Measurements from ENCODE around the gene ZNF516. TPM values are rescaled to one million over a fixed set of nuclear protein-coding genes. Genes with fewer than 3 reads are reported as not detected.

The ZNF516 gene
- polyA plus RNA-seq, 5 donors = 33.2 to 54.7 (median 42.2) TPM

DNA sequence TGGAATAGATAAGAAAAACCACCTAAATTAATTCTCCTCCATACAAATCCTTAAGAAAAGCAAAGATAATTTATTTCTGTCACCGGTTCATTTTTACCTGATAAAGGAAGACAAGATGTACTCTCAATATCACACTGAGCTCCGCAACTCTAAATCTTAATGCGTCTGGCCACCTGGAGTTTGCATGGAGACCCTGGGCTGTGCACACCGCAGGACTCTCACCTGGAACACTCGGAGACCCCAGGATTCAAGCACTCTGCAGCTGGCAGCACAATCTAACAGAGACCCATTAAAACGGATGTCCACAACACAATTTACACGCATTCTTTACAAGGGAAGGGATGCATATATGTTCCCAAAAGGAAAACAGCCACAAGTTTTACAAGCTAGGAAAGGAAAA, 72.2 kb downstream of the ZNF516 start:
- no peak for DNase-seq

DNA sequence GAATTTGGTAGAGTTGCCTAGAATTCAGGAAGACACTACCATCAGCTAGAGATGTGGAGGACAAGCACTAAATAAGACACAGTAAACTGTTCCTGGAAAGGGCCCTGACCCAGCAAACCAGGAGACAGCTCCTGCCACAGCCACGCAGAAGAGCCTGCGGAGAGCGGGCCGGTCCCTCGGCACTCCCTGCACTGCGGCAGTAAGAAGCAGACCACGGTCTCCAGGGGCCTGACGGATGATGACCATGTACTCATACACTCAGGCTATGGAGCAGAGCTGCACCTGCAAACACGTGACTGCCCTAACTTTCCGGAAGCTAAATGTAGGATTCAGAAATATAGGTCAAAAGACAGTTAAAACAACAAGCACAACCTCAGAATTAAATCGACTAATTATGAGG, 72.9 kb downstream of the ZNF516 start:
- DNase-seq = no peak

DNA sequence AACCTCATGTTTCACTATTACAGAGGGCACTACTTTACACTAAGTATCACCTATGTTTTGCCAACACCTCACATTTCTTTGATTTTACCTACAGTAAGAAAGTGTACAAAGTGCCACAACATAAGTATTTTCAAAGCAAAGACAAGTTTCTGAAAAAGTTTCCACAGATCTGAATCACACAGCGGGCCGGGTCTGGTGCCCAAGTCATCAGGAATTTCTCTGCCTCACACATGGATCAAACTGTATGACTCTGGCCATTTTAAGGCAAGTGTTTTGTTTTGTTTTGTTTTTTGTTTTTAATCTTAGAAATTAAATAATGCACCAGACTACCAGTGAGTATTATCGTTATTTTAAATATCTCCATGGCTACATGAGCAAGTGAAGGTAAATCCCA, 73.4 kb downstream of the ZNF516 start:
- DNase-seq = no peak

DNA sequence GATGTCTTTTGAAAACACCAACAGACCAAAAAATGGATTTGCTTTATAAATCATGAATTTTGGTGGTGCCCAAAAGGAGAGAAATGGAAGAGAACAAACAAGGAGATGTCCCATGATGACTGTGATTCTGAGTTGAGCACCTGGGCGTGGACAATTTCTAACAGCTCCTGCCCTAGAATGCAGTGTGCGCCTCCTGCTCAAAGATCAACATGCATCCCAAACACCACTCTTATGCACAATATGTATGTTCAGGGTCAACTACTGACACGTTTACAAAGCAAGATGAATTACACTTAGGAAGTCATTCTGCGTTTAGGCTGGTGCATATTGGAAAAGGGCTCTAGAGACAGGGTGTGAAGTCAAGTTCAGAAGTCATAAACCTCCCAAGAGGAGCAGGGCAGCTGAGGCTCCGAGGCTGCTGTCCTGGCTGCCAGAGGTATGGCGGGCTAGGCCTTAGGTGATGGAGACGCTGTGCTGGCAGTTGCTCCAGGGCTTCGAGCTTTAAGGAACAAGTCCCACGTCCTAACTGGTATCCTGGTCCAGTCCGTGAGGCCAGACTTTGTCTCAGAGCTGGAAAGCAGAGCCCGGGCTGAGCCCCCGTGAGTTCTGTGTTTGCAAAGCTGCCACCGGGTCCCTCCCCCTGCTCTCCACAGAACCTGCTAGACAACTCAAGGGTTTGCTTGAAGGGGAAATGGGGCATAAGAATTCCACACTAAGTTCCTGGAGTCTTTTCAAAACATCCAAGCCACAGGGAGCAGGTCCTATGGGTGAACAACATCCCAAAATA, 74.0 kb downstream of the ZNF516 start:
- peak; percentile 58 to 59 for DNase-seq

DNA sequence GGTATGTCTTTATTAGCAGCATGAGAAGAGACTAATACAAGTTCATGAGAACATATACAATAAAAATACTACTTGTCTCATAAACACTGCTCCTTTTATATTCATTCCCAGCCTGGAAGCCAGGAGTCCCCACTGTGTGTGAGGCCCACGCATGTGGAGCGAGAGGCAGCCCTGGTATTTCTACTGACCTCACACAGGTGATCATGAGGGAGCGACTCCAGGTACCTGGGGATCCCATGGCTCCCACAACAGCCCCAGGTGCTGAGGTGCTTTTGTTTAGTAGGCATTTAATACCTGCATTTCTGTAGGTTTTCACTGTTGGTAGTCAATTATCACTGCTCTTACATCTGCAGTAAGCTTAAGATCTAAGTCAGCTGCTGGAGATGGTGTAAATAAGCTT, 75.2 kb downstream of the ZNF516 start:
- no peak for DNase-seq

DNA sequence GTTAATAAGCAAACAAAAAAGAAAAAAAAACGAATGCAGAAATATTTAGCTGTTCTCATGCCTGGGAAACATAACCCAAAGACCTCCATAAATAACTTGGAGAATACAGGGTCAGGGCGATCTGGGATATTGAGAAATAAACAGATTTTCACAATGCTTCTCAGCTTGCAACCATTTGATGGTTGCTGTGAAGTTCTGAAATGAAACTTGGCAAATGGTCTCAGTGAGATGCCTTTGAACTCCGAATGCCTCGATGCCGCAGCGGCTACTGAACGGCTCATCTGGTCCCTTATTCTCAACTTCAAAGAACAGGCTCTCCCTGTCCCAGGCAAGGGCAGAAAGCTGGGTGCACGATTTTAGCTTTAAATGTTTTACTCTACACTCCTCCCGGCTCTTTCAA, 78.1 kb downstream of the ZNF516 start:
- peak; percentile 78 to 81 for DNase-seq

DNA sequence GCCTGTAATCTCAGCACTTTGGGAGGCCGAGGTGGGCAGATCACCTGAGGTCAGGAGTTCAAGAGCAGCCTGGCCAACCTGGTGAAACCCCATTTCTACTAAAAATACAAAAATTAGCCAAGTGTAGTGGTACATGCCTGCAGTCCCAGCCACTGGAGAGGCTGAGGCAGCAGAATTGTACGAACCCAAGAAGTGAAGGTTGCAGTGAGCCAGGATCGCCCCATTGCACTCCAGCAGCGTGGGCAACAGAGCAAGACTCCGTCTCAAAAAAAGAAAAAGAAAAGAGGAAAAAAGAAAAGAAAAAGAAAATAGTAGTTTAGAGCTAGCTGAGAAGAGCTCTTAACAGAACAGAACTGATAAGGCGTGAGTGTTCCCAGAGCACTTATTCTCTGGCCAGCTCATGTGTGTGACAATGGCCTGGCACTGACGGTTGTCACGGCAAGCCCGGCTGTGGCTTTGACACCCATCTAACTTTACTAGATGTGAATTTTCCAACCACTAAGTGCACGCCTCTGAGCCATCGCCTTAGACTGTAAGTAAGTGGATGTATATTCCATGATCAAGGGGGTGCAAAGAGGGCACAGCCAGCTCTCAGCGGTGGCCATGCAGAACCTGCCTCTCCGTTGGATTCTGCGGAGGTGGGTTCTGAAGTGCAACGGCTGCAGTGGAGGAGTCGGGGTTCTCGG, 80.0 kb downstream of the ZNF516 start:
- no peak for DNase-seq

DNA sequence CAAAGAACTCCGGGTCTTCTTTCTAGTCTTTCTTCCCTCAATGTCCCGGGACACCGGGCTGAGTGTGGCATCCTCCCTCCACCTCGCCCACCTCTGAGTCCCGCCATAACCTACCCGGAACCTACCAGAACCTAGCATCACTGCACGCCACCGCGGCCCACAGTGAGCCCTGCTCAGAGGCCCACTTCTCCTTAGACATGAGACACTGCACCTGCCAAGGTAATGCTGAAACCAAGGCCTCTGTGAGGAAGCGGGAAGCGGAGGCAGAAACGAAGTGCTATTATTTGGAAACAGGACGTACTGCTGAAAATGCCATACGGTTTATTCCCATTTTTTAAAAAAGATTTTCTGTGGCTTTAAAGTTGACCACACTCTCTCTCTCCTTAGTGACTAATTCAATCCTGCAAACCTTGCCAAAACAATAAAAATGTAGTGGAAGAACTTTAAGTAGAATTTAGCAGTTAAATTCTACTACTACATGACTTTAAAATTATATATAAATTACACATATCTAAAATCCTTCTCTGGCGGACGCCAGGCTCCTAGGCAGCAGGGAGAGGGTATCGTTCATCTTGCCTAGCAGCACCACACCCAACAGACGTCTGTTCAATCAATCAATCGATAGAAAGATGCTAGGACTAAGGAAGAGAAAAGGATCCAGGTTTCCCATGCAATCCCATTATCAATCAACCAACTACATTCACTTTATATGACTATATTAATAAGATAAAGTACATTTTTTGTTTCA, 82.0 kb downstream of the ZNF516 start:
- DNase-seq = no peak

DNA sequence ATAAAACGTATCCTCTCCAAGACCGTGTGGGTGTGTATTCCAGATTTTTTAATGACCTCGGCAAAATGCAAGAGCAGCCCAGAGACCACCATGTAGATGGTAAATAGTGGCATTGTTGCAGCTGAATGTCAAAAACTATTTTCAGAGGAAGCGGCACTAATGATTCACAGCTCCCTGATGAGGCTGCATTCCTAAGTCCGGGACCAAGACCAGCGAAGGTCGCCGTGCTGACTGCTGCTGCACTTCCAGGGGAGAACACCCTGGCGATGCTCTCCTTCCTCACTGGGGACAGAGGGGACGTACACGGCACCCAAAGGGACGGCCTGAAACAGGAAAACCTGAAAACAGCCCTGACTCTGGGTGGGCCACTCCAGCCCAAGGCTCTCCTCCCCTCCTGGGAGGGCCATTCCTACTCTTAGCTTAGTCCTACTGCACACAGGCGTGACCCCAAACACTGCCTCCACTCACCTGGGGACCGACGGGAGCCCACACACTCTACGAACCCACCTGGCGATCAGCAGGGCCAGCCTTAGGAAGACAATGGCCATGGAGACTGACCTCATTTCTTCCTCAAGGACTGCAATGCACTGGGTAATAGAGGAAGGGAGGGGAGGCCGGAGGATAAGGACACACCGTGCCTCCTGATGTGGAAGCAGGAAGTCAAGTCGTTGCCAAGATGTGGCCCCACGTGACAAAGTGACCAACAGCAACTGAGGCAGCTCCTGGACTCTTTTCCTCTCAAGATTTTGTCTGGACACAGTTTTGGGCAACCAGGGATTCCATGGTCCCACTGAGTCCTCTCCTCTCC, 82.8 kb downstream of the ZNF516 start:
- DNase-seq = no peak

DNA sequence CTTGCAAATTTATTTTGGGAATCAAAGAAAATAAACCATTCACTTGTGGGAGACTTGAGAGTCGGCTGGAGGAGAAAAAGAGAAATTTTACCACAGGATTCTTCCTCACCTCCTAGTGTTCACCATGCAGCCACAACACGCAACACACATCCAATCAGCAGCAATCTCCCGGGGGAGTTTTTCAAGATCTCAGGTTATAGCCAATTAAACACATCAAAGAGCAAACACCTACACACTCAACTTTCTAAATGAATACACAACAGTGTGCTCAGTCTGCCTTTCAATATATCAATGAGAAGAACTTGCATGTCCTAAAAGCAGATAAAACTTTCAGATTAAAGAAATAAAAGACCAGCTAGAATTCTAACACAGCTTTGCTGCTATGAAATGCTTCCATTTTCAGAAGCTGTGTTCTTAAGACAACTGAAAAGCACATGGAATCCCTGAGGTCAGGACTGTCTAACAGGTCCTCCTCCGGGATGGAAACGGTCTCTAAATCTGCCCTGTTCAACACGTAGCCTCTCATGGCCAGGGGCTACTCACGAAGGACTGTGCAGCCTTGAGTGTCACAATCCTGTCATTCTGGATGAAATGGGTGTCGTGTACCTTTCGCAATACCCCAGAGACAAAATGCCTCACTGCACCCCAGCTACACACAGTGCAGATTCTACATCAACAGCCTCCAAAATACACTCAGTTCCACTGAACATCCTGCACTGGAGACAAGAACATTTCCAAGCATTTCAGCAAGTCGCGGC, 84.2 kb downstream of the ZNF516 start:
- DNase-seq = no peak

DNA sequence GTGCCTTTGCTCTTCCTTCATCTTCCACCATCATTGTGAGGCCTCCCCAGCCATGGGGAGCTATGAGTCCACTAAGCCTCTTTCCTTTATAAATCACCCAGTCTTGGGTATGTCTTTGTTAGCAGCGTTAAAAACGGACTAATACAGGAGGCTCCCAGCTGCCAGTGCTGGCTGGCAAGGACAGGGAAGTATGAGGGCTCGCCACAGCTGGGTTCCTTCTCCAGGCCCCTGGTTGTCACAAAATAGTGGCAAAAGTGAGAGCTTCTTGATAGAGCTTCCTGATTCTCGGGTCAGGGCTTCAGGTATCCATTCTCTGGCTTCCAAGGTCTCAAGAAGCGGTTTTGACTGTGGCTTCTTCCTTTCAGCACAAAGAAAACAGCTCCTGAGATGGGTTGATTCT, 85.0 kb downstream of the ZNF516 start:
- no peak for DNase-seq

DNA sequence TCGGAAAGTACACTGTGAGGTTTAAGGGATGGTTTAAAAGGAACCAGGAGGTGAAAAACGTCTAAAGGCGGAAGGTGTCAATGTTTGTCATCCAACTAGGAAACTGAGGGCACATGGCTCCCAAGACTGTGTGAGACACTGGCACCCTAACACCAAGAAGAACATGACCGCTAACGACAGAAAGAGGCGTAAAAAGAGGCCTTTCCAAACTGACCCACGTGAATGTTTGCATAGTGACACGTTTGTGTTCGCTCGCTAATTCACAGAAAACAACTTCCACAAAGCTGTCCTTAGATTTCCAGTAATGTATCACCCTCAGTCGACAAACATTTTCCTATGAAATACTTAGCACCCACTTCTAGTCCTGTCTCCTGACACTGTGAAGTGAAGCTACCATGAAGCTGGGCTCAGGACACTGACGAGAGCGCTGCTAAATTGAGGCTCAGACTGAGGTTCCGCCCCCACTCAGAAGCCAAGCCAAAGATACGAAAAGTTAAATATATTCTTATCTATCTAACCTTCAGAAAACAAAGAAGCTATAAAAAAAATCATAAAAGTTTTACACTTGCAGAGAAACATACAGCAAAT, 86.5 kb downstream of the ZNF516 start:
- DNase-seq = no peak

DNA sequence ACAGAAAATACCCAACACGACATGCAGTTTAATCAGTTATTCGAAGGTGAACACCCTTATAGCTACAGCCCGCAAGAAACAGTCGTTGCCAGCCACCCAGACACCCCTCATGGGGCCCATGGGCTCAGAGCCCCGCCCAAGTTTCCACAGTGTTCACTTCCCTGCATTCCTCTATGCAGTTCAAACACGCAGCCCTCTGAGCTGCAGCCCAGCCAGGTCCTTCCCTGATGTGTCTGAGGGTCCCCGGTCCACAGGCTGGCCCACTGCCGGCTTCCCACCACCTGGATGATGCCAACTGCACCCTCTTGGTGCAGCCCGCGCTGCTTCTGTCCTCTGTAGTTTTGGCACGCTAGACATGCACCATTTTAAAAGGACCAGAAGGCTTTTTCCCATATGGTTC, 87.4 kb downstream of the ZNF516 start:
- DNase-seq = no peak

DNA sequence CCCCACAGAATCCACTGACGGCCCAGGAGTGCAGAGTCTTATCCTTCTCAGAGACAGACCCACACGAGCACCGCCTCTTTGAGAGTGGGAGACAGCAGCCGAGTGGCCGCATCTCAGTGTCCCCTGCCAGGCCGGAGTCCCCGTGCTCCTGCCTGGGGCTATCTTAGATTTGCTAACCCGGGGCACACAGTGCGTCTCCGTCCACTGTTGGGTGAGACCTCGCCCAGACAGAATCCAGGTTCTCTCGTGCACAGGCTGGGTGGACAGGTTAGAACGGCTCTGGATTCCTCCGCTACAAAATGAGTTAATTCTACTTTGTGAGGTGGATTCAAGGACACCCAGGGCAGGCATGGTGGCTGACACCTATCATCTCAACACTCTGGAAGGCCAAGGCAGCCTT, 88.3 kb downstream of the ZNF516 start:
- no peak for DNase-seq

DNA sequence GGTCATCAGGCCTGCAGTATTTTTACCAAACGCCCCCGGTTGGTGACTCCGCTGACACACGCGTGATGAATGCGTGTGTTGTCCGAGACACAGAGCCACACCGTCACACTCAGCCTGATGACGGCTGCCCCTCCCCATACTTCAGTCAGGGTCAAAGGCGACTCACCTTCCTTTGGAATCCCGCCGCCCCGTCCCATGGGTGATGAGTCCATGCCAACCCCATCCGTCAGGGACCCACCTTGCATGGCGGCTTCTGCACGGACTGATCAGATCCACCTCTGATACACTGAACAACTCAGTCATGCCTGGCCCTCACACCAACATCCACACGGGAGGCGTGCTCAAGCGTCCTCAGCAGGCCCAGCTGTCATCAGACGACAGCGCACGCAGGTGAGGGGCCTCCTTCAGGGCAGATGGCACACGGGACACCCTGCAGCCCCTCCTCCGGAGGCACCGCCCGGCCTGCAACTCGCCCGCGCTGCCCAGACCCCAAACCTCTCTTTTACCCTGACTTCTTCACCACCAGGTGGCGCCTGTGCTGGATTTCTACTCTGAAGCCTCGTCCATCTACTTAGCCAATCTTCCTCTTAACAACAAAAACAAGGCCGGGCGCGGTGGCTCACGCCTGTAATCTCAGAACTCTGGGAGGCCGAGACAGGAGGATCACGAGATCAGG, 89.2 kb downstream of the ZNF516 start:
- no peak for DNase-seq

DNA sequence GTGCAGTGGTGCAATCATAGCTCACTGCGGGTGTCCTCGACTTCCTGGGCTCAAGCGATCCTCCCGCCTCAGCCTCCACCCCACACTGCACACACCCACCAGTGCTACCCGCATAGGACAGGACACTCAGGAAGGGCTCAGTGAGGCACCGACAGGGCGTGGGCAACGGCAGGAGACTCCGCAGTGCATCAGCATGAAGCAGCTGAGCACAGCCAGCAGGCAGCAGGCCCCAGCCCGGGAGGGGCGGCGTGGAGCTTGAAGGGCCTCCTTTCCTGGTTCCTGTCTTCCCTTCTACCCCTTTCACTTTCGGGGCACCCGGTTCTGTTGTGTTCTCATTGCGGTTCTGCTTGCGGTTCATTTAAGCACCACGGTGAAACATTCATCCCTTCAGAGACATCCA, 89.8 kb downstream of the ZNF516 start:
- no peak for DNase-seq

DNA sequence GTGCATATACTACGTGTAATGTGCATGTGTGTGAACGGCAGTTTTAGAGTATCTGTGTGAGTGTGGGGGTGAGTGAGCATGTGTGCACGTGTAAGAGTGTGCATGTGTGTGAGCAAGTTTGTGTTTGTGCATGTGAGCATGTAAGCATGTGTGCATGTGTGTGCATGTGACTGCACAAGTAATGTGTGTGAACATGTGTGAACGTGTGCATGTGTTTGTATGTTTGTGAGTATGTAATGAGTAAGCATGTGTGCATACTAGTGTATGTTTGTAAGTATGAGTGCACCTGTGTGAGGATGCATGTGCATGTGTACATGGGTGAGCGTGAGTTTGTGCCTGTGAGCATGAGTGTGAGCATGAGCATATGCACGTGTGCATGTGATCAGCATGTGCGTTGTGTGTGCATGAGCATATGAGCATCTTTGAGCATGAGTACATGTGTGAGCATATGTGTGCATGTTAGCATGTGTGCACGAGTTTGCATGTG, 90.7 kb downstream of the ZNF516 start:
- no peak for DNase-seq

DNA sequence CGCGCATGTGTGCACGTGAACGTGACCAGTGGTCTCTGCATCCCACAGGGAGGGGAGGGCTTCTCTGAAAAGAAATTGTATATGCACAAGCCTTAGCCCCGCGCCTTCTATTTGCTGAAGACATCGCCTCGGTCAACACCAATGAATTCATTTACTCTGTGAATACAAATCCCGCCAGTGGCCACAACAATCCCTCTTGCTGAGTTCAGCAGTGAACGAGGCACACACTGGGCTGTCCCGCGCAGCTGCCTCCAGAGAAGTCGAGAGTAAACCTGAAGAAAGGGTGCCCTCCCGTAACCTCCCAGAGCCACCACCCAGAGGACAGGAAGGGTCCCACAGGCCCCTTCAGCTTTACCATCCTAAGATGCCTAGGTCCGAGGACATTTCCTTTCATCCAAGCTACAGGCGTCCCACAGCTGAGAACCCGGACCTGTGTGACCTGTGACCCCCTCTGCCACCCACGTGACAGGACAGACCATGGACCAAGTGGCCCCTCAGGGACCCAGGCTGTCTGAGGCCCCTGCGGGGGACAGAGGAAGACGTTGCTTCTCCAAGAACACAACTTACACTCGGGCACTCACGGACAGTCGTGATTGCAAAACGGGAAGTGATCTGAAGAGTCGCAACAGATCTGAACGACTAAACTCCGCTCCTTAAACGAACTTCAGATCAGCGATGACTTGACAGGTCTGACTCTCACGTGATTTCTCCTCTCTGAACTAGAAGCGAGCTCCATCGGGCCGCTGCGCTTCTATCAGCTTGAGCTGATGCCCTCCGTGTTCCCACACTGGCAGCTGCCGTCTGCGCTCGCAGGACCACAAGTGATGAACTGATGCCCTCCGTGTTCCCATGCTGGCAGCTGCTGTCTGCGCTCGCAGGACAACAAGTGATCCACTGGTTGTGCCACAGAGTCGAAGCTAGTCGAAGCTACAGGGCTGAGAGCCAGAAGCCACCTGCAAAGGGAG, 92.7 kb downstream of the ZNF516 start:
- DNase-seq = no peak

DNA sequence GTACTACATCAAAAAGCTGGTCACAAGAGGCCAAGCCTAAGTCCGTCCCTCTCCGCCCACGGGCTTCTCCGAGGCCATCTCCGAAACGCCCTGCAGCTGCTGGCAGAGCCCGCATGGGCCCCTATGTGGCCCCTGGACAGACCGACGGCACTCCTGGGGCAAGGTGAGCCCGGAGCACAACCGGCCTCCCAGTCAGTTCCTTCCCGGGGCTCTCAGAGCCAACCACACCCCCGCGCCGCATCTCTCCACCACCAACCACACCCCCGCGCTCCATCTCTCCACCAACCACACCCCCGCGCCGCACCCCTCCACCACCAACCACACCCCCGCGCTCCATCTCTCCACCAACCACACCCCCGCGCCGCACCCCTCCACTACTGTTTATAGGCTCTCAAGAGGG, 93.5 kb downstream of the ZNF516 start:
- DNase-seq = no peak
